ENCODE data around the gene TBC1D4.

The TBC1D4 gene

GRCh38 chr13:75479102-75479740 is 2.7 kb downstream of the TBC1D4 start:
- no peak for DNase-seq (ENCODE audit: low read depth)
- TF ChIP-seq, protein P1, sequence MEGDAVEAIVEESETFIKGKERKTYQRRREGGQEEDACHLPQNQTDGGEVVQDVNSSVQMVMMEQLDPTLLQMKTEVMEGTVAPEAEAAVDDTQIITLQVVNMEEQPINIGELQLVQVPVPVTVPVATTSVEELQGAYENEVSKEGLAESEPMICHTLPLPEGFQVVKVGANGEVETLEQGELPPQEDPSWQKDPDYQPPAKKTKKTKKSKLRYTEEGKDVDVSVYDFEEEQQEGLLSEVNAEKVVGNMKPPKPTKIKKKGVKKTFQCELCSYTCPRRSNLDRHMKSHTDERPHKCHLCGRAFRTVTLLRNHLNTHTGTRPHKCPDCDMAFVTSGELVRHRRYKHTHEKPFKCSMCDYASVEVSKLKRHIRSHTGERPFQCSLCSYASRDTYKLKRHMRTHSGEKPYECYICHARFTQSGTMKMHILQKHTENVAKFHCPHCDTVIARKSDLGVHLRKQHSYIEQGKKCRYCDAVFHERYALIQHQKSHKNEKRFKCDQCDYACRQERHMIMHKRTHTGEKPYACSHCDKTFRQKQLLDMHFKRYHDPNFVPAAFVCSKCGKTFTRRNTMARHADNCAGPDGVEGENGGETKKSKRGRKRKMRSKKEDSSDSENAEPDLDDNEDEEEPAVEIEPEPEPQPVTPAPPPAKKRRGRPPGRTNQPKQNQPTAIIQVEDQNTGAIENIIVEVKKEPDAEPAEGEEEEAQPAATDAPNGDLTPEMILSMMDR (conservative IDR thresholded peaks at IDR 0.05; ENCODE audit: control insufficient read depth, insufficient read depth, low read depth, low read length) = no peak
- H3K4me3 ChIP-seq (ENCODE audit: control insufficient read depth, low read depth, low read length) = no peak overlapping the region

DNA sequence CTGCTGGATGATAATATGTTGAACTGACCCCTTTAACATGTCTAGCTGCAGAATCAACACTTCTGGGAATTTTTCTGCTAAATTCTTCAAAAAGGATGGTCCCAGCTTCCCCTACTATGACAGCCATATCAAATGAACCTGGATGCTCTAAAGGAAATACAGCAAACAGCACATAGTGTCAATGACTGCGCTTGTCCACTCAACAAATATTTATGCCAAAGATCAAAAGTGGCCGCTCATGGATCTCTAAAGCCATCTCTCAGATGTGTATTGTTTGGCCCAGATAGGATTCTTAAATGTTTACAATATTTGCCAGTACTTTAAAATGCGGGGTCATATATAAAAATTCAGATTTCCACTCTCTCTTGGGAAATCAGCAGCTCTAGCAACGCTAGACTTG is 3.3 kb downstream of the TBC1D4 start:
- no peak overlapping the region for H3K4me3 ChIP-seq (ENCODE audit: control insufficient read depth, low read depth, low read length)
- DNase-seq (ENCODE audit: low read depth) = no peak

GRCh38 chr13:75474956-75475355 is 7.0 kb downstream of the TBC1D4 start:
- TF ChIP-seq, protein P1 (conservative IDR thresholded peaks at IDR 0.05; ENCODE audit: control insufficient read depth, insufficient read depth, low read depth, low read length) = no peak
- no peak for DNase-seq (ENCODE audit: low read depth)
- H3K4me3 ChIP-seq (ENCODE audit: control insufficient read depth, low read depth, low read length) = no peak overlapping the region

More for the DNA sequence above, 3.3 kb downstream of the TBC1D4 start:
- TF ChIP-seq, protein P1 (conservative IDR thresholded peaks at IDR 0.05; ENCODE audit: control insufficient read depth, insufficient read depth, low read depth, low read length) = no peak

GRCh38 chr13:75473468-75473867 is 8.5 kb downstream of the TBC1D4 start:
- H3K4me3 ChIP-seq (ENCODE audit: control insufficient read depth, low read depth, low read length) = no peak overlapping the region
- no peak for DNase-seq (ENCODE audit: low read depth)
- TF ChIP-seq, protein P1 (conservative IDR thresholded peaks at IDR 0.05; ENCODE audit: control insufficient read depth, insufficient read depth, low read depth, low read length) = no peak

DNA sequence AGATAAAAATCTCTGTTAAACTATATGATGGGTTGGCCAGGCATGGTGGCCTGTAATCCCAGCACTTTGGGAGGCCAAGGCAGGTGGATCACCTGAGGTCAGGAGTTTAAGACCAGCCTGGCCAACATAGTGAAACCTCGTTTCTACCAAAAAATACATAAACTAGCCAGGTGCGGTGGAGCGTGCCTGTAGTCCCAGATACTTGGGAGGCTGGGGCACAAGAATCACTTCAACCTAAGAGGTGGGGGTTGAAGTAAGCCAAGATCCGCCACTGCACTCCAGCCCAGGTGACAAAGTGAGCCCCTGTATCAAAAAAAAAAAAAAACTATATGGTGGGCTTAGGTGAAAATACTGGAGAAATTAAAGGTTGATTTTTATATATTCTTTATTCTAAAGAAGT is 11.3 kb downstream of the TBC1D4 start:
- TF ChIP-seq, protein P1 (conservative IDR thresholded peaks at IDR 0.05; ENCODE audit: control insufficient read depth, insufficient read depth, low read depth, low read length) = no peak

GRCh38 chr13:75469047-75469446 is 12.9 kb downstream of the TBC1D4 start:
- H3K4me3 ChIP-seq (ENCODE audit: control insufficient read depth, low read depth, low read length) = no peak overlapping the region
- DNase-seq (ENCODE audit: low read depth) = no peak
- TF ChIP-seq, protein P1 (conservative IDR thresholded peaks at IDR 0.05; ENCODE audit: control insufficient read depth, insufficient read depth, low read depth, low read length) = no peak

More for the DNA sequence above, 11.3 kb downstream of the TBC1D4 start:
- no peak overlapping the region for H3K4me3 ChIP-seq (ENCODE audit: control insufficient read depth, low read depth, low read length)
- DNase-seq (ENCODE audit: low read depth) = no peak
